22Rv1 (cell line): ENCODE measurements around the gene POMT2.

Experiments
- CTCF ChIP-seq: fragments of 450-650 bp; IDR thresholded peaks from 2 replicates; pipeline ENCODE4 v1.5.1; 2017; ENCODE audit warnings: mild to moderate bottlenecking
- ZFX ChIP-seq: fragments of 450-650 bp; IDR thresholded peaks from 2 replicates; pipeline ENCODE4 v1.6.1; 2017; ENCODE audit warnings: antibody characterized with exemption, borderline replicate concordance

DNA sequence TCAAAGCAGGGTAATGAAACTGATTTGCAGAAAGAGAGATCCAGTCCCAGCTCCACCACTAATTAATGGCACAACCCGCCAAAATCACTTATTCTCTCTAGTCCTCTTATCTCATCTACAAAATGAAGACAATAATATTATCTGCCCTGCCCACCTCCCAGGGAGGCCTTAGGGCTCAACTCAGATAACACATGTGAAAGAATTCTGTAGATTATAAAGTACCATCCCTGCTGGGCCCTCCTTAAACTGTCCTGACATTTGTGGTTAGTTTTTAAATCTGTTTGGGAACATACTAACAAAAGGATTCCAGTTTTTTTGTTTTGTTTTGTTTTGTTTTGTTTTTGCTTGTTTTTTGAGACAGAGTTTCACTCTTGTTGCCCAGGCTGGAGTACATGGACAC is 7.3 kb downstream of the POMT2 start:
- TF ChIP-seq CTCF (no peak), ZFX (no peak)
